DMS53 (cell line): ENCODE measurements around the gene CYTH3.
"Not testable (repeated sequence)": the region's sequence is repeated elsewhere in the genome, so short reads cannot be mapped to it uniquely, and the experiment has no call there.

Source experiments
- DNase-seq: peaks from one replicate; lab custom pipeline; 2025; lab: John Stamatoyannopoulos, UW

CYTH3 gene

GRCh38 chr7:6229284-6229683 lies 43.1 kb downstream of the CYTH3 start:
- DNase-seq, result not testable (repeated sequence)

DNA sequence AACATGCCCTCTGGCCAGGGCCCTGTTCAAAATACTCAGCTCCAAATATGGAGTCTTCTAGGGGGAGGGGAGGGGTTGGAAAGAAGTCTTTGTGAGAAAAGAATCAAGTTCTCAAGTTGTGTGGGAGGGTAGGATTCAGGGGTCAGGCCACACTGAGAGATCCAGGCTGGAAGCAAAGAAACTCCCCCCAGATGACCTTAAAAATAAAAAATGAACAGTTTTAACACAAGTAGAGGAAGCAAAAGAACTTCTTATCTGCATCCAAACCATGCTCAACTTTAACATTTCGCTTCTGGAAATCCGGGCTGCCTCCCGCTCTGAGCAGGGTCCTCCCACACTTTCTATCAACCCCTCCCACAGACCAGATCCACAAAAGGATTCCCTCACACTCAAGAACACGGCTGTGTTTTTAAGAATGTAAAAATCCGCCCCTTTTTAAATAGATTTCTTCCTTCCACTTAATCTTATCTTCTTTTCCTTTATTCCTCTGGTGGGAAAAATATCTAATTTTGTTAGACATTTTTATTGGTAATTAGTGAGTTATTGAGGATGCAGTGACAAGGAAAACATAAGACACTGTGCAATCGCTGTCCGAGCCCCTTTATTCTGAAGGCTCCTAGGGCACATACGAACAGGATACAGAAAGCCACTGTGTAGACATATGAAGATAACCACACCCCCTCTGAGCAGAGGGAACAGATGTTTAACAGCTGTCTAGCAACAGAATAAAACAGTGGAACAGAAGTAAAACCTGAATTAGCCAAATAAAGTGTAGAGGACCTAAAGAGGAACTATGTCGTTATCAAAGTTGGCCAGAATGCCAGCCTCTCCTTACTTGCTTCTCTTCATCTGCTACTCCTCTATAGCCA lies 43.8 kb downstream of the CYTH3 start:
- DNase-seq, result no peak

GRCh38 chr7:6227294-6227846 lies 45.1 kb downstream of the CYTH3 start:
- no peak for DNase-seq

DNA sequence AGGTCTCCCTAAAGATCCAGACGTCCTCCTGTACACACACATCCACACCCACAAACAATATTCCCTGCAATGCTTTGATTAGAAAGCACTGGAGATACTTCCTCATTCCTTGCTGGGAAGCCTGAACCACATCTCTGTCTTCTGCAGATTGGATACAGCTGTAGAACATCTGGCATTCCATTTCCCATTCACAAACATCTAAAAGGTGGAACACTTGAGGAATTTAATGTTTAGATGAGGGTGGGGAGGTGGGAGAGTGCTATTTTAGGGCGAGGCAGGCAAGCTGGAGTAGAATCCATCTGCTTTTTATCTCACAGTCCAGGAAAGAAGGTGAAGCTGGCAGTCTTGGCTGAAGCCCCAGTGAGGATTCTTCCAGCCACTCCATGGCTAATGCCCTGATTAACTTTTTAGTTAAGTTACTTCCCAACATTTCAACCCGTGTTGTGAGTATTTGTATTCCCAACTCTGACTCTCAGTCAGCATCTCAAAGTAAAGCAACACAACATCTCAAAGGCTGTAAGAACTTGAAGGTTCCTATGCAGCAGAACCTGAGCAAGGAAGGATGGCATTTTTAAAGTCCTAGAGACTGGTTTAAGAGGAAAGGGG lies 46.1 kb downstream of the CYTH3 start:
- DNase-seq, result no peak

- DNase-seq, result not testable (repeated sequence)
Observed at GRCh38 chr7:6223411-6223810, 49.0 kb downstream of the CYTH3 start.

GRCh38 chr7:6223010-6223409 lies 49.4 kb downstream of the CYTH3 start:
- DNase-seq, result not testable (repeated sequence)

GRCh38 chr7:6221340-6222319 lies 50.8 kb downstream of the CYTH3 start:
- DNase-seq, result no peak

- no peak for DNase-seq
Observed at GRCh38 chr7:6218329-6218728, 54.1 kb downstream of the CYTH3 start.

- DNase-seq, result no peak
Observed at GRCh38 chr7:6212008-6212407, 60.4 kb downstream of the CYTH3 start.

DNA sequence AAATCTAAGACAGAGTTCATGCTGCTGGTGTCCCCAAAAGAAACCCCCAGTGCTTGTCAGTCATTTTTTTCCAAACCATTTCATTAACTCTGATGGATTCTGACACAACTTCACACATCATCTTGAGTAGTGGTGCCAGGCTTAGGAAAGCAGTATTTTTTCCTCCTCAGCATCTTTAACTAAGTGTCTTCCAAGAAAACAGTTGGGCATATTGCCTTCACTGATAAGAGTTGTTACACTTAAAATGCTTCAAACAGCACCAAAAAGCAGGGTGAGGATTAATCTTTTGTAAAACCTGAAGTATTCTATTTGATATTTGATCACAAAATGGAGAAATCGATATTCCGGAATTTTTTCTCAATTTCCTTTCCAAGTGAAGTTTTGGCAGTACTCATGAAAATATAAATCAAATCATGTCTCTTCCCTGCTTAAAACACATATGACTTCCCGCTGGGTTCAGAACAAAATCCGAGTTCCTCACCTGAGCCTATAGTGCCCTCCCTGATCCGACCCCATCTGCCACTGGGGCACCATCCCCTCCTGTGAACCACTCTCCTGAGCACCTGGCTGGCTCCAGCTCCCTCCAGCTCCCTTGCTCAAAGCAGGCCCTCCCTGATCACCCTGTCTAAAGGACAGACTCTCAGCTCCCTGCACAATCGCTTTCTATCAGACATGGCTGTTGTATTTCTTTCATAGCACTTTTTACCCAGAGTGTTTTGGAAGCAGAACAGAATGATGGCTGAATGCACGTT lies 61.6 kb downstream of the CYTH3 start:
- no peak for DNase-seq

- no peak for DNase-seq
Observed at GRCh38 chr7:6209340-6209739, 63.1 kb downstream of the CYTH3 start.

DNA sequence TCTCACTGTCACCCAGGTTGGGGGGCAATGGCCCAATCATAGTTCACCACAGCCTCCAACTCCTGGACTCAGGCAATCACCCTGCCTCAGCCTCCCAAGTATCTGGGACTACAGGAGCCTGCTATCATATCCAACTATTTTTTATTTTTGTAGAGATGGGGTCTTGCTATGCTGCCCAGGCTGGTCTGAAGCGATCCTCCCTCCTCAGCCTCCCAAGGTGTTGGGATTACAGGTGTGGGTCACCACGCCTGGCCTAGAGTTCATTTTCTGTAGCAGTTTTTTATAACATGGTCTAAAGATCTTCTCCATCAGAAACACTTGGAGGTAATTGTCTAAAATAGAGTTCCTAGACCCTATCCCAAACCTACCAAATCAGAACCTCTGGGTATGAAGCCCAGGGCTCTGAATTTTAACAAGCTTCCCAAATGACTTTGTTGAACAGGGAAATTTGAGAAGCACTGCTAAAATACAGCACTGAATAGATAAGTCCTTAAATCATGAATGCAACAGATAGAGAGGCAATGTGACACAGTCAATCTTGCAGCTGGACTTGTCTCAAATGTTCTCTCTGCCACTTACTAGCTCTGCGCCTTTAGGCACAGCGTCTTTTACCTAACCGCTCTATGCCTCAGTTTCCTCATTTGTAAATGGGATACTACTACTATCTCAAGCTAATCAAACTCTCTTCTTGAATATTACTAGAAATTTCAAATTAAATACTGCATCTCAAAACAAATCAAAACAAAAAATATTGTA lies 63.7 kb downstream of the CYTH3 start:
- no peak for DNase-seq

DNA sequence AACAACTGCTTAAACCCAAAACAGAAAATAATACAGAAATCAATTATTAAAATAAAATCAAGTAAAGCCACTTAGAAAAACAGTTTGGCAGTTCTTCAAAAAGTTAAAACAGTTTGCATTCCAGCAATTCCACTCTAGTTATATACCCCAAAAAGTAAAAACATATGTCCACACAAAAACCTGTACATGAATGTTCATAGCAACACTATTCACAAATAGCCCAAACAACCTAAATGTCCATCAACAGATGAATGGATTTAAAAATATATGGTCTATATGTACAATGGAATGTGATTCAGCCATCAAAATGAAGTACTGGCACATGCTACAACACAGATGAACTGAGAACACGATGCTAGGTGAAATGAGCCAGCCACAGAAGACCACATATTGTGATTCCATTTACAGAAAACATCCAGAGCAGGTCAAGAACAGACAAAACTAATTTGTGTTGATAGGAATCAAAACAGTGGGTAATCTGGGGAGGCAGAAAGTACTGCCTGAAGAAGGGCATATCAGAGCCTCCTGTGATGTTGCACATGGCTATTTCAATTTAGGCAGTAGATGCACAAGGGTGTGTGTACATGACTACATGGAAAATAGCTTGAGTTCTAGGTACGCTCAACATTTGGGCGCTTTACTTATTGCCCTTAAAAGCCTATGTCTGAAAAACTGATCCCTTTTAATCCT lies 66.3 kb downstream of the CYTH3 start:
- no peak for DNase-seq

GRCh38 chr7:6203381-6203780 lies 69.0 kb downstream of the CYTH3 start:
- no peak for DNase-seq

- DNase-seq, result no peak
Observed at GRCh38 chr7:6202117-6202516, 70.3 kb downstream of the CYTH3 start.

GRCh38 chr7:6200971-6201370 lies 71.5 kb downstream of the CYTH3 start:
- DNase-seq, result no peak

DNA sequence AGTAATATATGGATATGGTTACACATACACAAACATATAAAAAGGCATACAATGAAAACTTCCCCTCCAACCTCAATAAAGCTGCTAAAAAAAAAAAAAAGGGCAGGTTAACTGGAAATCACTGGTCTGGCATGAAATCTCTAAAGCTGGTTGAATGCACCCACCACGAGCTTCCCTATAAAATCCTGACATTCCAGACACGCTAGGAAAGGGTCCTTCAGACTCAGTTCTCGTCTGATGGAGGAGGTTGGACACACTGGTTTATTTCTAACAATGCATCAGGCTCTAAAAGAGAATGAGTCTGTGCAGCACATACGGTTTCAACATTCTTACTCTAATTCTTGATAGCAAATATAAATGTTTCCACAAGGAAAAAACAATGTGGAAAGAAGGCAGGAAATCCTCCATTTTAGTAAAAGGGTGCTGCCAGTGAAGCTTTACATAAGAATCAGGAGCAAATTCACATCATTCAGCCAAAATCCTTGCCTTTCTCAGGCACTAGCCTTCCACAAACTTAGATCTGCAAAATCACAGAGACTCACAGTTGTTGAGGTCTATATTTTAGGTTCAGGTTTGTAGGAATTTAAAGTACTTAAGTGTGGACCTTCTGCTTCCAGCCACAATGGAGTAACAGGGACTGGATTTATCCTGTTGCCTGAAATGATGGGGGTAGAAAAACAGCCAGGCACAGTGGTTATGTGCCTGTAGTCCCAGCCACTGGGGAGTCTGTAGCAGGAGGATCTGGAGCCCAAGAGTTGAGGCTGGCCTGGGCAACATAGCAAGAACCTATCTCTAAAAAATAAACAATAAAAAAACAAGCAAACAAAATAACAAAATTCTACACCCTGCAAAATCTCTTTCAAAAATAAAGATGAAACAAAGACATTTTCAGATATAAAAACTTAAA lies 73.5 kb downstream of the CYTH3 start:
- no peak for DNase-seq

GRCh38 chr7:6197801-6198551 lies 74.4 kb downstream of the CYTH3 start:
- DNase-seq, result no peak
